Loucy (cell line): ENCODE results near the gene RAC2.

Experiments used
- H2AFZ ChIP-seq: fragments of 200-600 bp; sonication (generic); 2 replicates; pipeline ENCODE4 v1.6.0; 2016; ENCODE audit warnings: antibody characterized with exemption, mild to moderate bottlenecking, low read length, moderate library complexity
- H3F3A ChIP-seq: fragments of 200-600 bp; 2 replicates; pipeline ENCODE4 v1.6.0; 2016; ENCODE audit warnings: antibody characterized with exemption, low read depth, mild to moderate bottlenecking
- H3K27me3 ChIP-seq: fragments of 200-600 bp; sonication (generic); 2 replicates; pipeline ENCODE4 v1.6.1; 2014; ENCODE audit warnings: low read length, mild to moderate bottlenecking; ENCODE audit not compliant: insufficient read depth, poor library complexity, severe bottlenecking
- H3K36me3 ChIP-seq: fragments of 200-600 bp; sonication (generic); 2 replicates; pipeline ENCODE4 v1.6.1; 2016; ENCODE audit warnings: low read length; ENCODE audit not compliant: insufficient read depth
- H3K4me1 ChIP-seq: fragments of 200-600 bp; sonication (generic); 2 replicates; pipeline ENCODE4 v1.5.1; 2014; ENCODE audit warnings: low read length, mild to moderate bottlenecking; ENCODE audit not compliant: insufficient read depth, poor library complexity, severe bottlenecking
- H3K4me2 ChIP-seq: fragments of 200-600 bp; sonication (generic); 2 replicates; pipeline ENCODE4 v1.6.0; 2014; ENCODE audit warnings: antibody characterized with exemption, low read length, low read depth, mild to moderate bottlenecking; ENCODE audit not compliant: poor library complexity, severe bottlenecking
- H3K4me3 ChIP-seq: fragments of 200-600 bp; sonication (generic); 2 replicates; pipeline ENCODE4 v1.5.1; 2014; ENCODE audit warnings: low read length, mild to moderate bottlenecking, mixed read lengths; ENCODE audit not compliant: poor library complexity, severe bottlenecking
- H3K79me2 ChIP-seq: fragments of 200-600 bp; sonication (generic); 2 replicates; pipeline ENCODE4 v1.6.1; 2014; ENCODE audit warnings: low read length; ENCODE audit not compliant: insufficient read depth
- H3K9ac ChIP-seq: fragments of 200-600 bp; sonication (generic); 2 replicates; pipeline ENCODE4 v1.6.0; 2014; ENCODE audit warnings: mild to moderate bottlenecking, low read depth, low read length, moderate library complexity; ENCODE audit not compliant: poor library complexity, severe bottlenecking
- H3K9me2 ChIP-seq: fragments of 200-600 bp; sonication (generic); replicated peaks from 2 replicates; pipeline ENCODE4 v1.6.1; 2016; ENCODE audit warnings: low read depth, low read length, mixed read lengths
- H3K9me3 ChIP-seq: fragments of 200-600 bp; sonication (generic); 2 replicates; pipeline ENCODE4 v1.6.1; 2014; ENCODE audit warnings: mild to moderate bottlenecking, antibody characterized with exemption, low read length, low read depth; ENCODE audit not compliant: insufficient read depth
- H4K20me1 ChIP-seq: fragments of 200-600 bp; sonication (generic); 2 replicates; pipeline ENCODE4 v1.6.0; 2014; ENCODE audit warnings: antibody characterized with exemption, low read length, mild to moderate bottlenecking; ENCODE audit not compliant: insufficient read depth, poor library complexity, severe bottlenecking
- CTCF ChIP-seq: fragments of 200-600 bp; sonication (generic); conservative IDR thresholded peaks from 2 replicates; pipeline ENCODE4 v1.5.1; 2014; ENCODE audit warnings: mild to moderate bottlenecking, antibody characterized with exemption, low read length
- EZH2phosphoT487 ChIP-seq: fragments of 200-600 bp; IDR thresholded peaks from 2 replicates; pipeline ENCODE4 v1.6.1; 2018; ENCODE audit warnings: antibody characterized with exemption, mild to moderate bottlenecking, moderate library complexity, borderline replicate concordance

RAC2 gene

DNA sequence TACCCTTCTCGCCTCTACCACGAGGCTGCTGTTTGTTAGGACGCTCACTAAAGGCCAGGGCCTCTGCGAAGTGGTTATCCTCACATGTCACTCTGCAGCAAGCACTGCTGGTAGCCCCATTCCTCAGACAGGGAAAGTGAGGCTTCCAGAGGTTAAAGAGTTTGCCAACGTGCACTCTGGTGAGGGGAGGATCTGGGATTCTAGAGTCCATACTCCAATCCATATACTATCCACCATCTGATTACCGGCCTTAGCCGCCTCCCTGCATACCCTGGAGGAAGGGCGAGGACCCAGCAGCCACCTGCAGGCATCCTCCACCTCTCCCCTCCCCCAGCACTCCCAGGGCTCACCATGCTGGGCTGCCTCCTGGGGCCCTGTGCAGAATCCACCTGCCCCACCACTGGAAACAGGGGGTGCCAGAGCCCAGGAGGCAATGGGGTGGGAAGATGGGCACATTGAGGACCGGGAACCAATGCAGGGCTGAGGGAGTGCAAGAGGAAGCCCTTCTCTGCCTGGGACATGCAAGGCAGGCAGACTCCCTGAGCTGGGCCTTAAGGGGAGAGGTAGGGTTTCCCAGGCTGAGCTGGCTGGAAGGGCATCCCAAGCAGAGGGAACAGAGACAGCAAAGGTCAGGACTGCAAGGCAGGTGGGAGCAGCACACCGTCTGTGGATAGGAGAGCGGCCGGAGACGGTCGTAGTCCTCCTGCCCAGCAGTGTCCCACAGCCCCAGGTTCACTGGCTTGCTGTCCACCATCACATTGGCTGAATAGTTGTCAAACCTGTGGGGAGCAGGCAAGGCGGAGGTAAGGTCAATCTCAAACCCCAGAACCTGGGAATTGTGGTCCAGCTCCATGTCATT, 11.7 kb downstream of the RAC2 start:
- Histone ChIP-seq H4K20me1 (peaks cover 78% of the 10 kb centered on the region), H3K36me3 (peaks cover 88% of the 10 kb centered on the region; the same call in 1 of the 2 replicates)

DNA sequence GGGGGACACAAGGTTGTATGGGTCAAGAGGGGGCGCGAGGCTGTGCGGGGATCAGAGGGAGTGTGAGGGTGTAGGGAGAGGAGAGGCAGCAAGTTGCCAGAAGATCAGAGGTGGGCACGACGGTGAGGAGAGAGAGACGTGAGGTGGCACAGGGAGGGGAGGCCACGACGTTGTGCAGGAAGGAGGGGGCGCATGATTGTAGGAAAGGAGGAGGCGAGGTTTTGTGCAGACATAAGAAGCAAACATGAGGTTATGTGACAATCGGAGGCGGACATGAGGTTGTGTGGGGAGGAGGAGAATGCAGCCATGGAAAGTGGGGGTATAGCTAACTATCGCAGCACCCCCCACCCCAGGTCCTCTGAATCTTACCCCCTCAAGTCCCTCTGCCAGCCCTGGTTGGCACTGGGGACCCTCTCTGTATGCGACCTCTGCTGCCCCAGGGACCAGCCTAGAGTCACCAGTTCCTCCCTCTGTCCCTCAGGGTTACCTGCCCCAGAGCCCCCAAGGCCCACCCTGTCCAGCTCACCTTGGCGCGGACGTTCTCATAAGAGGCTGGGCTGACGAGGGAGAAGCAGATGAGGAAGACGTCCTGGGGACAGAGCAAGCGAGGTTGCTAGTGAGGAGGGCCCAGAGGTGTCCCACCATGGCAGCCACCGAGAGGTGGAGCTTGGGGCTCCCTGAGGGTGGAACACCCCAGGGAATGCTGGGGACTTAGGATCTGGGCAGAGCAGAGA, 12.5 kb downstream of the RAC2 start:
- H3K4me2 ChIP-seq, result peak overlapping the region; percentile 99
- no peak overlapping the region for H2AFZ ChIP-seq
- no peaks in the 10 kb centered on the region for H3K9me3 ChIP-seq
- H3K4me3 ChIP-seq, result no peak overlapping the region
- no peak for TF ChIP-seq EZH2phosphoT487
- no peak for TF ChIP-seq CTCF
- no peak overlapping the region for H3K9ac ChIP-seq
- peaks cover 72% of the 10 kb centered on the region for H4K20me1 ChIP-seq
- H3F3A ChIP-seq, result peaks cover 13% of the 10 kb centered on the region
- no peaks in the 10 kb centered on the region for H3K27me3 ChIP-seq
- H3K9me2 ChIP-seq, result no peaks in the 10 kb centered on the region
- H3K4me1 ChIP-seq, result peaks cover 70% of the 10 kb centered on the region
- H3K36me3 ChIP-seq, result peaks cover 86% of the 10 kb centered on the region; the same call in 1 of the 2 replicates
- H3K79me2 ChIP-seq, result peaks cover 85% of the 10 kb centered on the region

More for the DNA sequence above, 11.7 kb downstream of the RAC2 start:
- H3F3A ChIP-seq, result peaks cover 13% of the 10 kb centered on the region
- H3K9ac ChIP-seq, result no peak overlapping the region
- no peak overlapping the region for H2AFZ ChIP-seq
- peaks cover 90% of the 10 kb centered on the region for H3K79me2 ChIP-seq
- no peaks in the 10 kb centered on the region for H3K27me3 ChIP-seq
- H3K4me2 ChIP-seq, result peak overlapping the region; percentile 14
- H3K9me3 ChIP-seq, result no peaks in the 10 kb centered on the region
- no peak for TF ChIP-seq EZH2phosphoT487
- TF ChIP-seq CTCF, result no peak
- peaks cover 72% of the 10 kb centered on the region for H3K4me1 ChIP-seq
- no peaks in the 10 kb centered on the region for H3K9me2 ChIP-seq
- H3K4me3 ChIP-seq, result no peak overlapping the region

DNA sequence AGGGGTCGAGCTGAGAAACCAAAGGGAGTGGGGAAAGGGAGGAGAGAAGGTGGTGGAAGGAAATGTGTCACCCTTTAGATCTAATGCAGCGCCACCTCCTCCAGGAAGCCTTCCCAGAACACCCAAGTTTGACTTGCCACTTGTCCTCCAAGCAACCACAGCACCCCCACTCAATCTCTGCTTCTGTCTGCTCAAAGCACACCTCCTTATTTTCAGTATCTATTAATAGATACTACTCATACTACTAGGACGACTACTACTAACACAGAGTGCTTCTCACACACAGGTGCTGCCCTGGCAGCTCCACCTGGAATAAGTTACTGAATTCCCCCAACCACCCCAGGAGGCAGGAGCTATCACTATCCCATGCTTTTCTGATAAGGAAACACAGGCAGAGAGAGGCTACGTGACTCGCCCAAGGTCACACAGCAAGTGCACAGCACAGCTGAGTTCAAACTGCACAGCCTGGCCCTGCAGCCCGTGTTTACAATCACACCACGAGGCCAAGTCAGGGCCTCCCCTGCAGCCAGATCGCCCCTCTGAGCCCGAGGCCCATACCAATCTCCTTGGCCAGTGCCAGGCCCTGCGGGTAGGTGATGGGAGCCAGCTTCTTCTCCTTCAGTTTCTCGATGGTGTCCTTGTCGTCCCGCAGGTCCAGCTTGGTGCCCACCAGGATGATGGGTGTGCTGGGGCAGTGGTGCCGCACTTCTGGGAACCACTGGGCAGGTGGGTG, 13.2 kb downstream of the RAC2 start:
- H3K9ac ChIP-seq, result no peak overlapping the region
- H3K9me3 ChIP-seq, result no peaks in the 10 kb centered on the region
- peak overlapping the region; percentile 57 for H3K4me3 ChIP-seq
- H3F3A ChIP-seq, result peaks cover 13% of the 10 kb centered on the region
- no peak overlapping the region for H2AFZ ChIP-seq
- no peaks in the 10 kb centered on the region for H3K27me3 ChIP-seq
- TF ChIP-seq CTCF (no peak), EZH2phosphoT487 (no peak)
- H3K79me2 ChIP-seq, result peaks cover 77% of the 10 kb centered on the region
- H3K9me2 ChIP-seq, result no peaks in the 10 kb centered on the region
- H3K4me2 ChIP-seq, result peak overlapping the region; percentile 99
- H3K36me3 ChIP-seq, result peaks cover 86% of the 10 kb centered on the region; the same call in 1 of the 2 replicates
- H3K4me1 ChIP-seq, result peaks cover 63% of the 10 kb centered on the region
- peaks cover 65% of the 10 kb centered on the region for H4K20me1 ChIP-seq
